T-helper 9 cell (primary cell): ENCODE measurements around the gene ABRACL.
"Not testable (repeated sequence)": the region's sequence is repeated elsewhere in the genome, so short reads cannot be mapped to it uniquely, and the experiment has no call there.

Source experiments
- DNase-seq: peaks from one replicate; pipeline ENCODE4 v3.0.0-alpha.2; 2020

ABRACL gene

GRCh38 chr6:139013185-139013800, 15.3 kb upstream of the ABRACL start:
- DNase-seq: no peak

- DNase-seq: no peak
These were observed 13.6 kb upstream of the ABRACL start for GRCh38 chr6:139014945-139015344.

- DNase-seq: no peak
These were observed 12.0 kb upstream of the ABRACL start for GRCh38 chr6:139016337-139017213.

GRCh38 chr6:139017227-139017626, 11.3 kb upstream of the ABRACL start:
- no peak for DNase-seq

GRCh38 chr6:139019722-139020121, 8.8 kb upstream of the ABRACL start:
- no peak for DNase-seq

- DNase-seq: no peak
These were observed 7.9 kb upstream of the ABRACL start for GRCh38 chr6:139020689-139021088.

- DNase-seq: not testable (repeated sequence)
These were observed 3.1 kb upstream of the ABRACL start for GRCh38 chr6:139025416-139025815.

GRCh38 chr6:139027620-139028182, 844 bp upstream of the ABRACL start:
- DNase-seq: no peak

- DNase-seq: no peak
These were observed 309 bp upstream of the ABRACL start for GRCh38 chr6:139028215-139028657.

GRCh38 chr6:139029470-139030227, 1.1 kb downstream of the ABRACL start:
- no peak for DNase-seq

GRCh38 chr6:139030228-139030963, 1.9 kb downstream of the ABRACL start:
- no peak for DNase-seq

- no peak for DNase-seq
These were observed 8.9 kb downstream of the ABRACL start for GRCh38 chr6:139037490-139037889.

GRCh38 chr6:139044250-139044649, 15.7 kb downstream of the ABRACL start:
- DNase-seq: no peak

- DNase-seq: no peak
These were observed 19.1 kb downstream of the ABRACL start for GRCh38 chr6:139047677-139048076.

- not testable (repeated sequence) for DNase-seq
These were observed 20.4 kb downstream of the ABRACL start for GRCh38 chr6:139048912-139049311.

- DNase-seq: not testable (repeated sequence)
These were observed 21.7 kb downstream of the ABRACL start for GRCh38 chr6:139050131-139050769.

GRCh38 chr6:139050770-139051313, 22.3 kb downstream of the ABRACL start:
- DNase-seq: no peak

- DNase-seq: no peak
These were observed 23.0 kb downstream of the ABRACL start for GRCh38 chr6:139051396-139052060.

GRCh38 chr6:139053382-139053781, 24.8 kb downstream of the ABRACL start:
- DNase-seq: no peak

GRCh38 chr6:139054001-139054400, 25.5 kb downstream of the ABRACL start:
- DNase-seq: no peak

GRCh38 chr6:139055709-139056108, 27.2 kb downstream of the ABRACL start:
- no peak for DNase-seq
